GM18907 (cell line): Measurements from ENCODE around the gene HNRNPK.
A peak's percentile ranks its signal among the peaks of the same experiment; 100 is the strongest.

Experiments used
- ATAC-seq: cut with Tn5 transposase; IDR thresholded peaks from one replicate; pipeline ENCODE4 v1.9.1; 2021; ENCODE audit warnings: mild to moderate bottlenecking, moderate library complexity; ENCODE audit not compliant: unreplicated experiment

HNRNPK gene

GRCh38 chr9:83979812-83980394 lies at the start of gene HNRNPK:
TSS of gene HNRNPK (minus strand) at chr9:83980215. CDS start at chr9:83978252, 1,963 bp downstream.
- ATAC-seq = peak; percentile 89

- no peak for ATAC-seq
These were observed 47.2 kb upstream of the HNRNPK start for GRCh38 chr9:84027201-84027600.

GRCh38 chr9:84024041-84024575 lies 44.1 kb upstream of the HNRNPK start:
- ATAC-seq = no peak

- no peak for ATAC-seq
These were observed 27.6 kb upstream of the HNRNPK start for GRCh38 chr9:84007662-84008061.

GRCh38 chr9:84003246-84003645 lies 23.2 kb upstream of the HNRNPK start:
- ATAC-seq = peak; percentile 46

- ATAC-seq = peak; percentile 79
These were observed 22.3 kb upstream of the HNRNPK start for GRCh38 chr9:84002344-84002743.

- no peak for ATAC-seq
These were observed 21.6 kb upstream of the HNRNPK start for GRCh38 chr9:84001621-84002020.

- ATAC-seq = no peak
These were observed 20.2 kb upstream of the HNRNPK start for GRCh38 chr9:84000186-84000585.

- no peak for ATAC-seq
These were observed 19.3 kb upstream of the HNRNPK start for GRCh38 chr9:83999141-83999918.

GRCh38 chr9:83996126-83996525 lies 16.1 kb upstream of the HNRNPK start:
- ATAC-seq = no peak

GRCh38 chr9:83992901-83993300 lies 12.9 kb upstream of the HNRNPK start:
- ATAC-seq = no peak

GRCh38 chr9:83992407-83992806 lies 12.4 kb upstream of the HNRNPK start:
- no peak for ATAC-seq

- no peak for ATAC-seq
These were observed 11.3 kb upstream of the HNRNPK start for GRCh38 chr9:83991355-83991754.

GRCh38 chr9:83988411-83988810 lies 8.4 kb upstream of the HNRNPK start:
- no peak for ATAC-seq

GRCh38 chr9:83987402-83987791 lies 7.4 kb upstream of the HNRNPK start:
- no peak for ATAC-seq

- ATAC-seq = no peak
These were observed 6.9 kb upstream of the HNRNPK start for GRCh38 chr9:83986765-83987401.

GRCh38 chr9:83986195-83986594 lies 6.2 kb upstream of the HNRNPK start:
- ATAC-seq = peak; percentile 44

GRCh38 chr9:83981126-83981871 lies 1.3 kb upstream of the HNRNPK start:
- ATAC-seq = peak; percentile 5

- peak; percentile 79 for ATAC-seq
These were observed 545 bp upstream of the HNRNPK start, which contains the start of gene RMI1 for GRCh38 chr9:83980395-83981125. TSS of gene RMI1 (plus strand) at chr9:83980805. CDS start at chr9:84000987, 20,182 bp downstream.
